Measurements from ENCODE around the gene IL25.

DNA sequence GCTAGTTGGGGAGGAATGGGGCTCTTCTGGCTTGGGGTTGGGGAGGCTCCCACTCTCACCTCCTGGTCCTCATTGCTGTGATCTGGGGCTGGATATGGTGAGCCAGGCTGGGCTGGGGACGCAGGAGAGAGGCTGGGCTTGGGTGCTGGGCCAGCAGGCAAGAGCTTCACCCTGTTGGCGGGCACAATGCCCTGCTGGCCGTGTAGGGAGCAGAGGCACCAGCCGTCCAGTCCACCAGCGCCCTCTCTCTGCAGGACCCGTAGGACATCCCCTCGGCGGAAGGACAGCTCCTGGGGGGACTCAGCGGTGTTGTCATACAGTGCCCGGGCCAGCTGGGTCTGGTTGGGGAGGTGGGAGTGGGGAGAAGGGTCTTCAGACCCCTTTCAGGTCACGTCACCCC lies 12.1 kb upstream of the IL25 start:
- TF ChIP-seq, protein P1, sequence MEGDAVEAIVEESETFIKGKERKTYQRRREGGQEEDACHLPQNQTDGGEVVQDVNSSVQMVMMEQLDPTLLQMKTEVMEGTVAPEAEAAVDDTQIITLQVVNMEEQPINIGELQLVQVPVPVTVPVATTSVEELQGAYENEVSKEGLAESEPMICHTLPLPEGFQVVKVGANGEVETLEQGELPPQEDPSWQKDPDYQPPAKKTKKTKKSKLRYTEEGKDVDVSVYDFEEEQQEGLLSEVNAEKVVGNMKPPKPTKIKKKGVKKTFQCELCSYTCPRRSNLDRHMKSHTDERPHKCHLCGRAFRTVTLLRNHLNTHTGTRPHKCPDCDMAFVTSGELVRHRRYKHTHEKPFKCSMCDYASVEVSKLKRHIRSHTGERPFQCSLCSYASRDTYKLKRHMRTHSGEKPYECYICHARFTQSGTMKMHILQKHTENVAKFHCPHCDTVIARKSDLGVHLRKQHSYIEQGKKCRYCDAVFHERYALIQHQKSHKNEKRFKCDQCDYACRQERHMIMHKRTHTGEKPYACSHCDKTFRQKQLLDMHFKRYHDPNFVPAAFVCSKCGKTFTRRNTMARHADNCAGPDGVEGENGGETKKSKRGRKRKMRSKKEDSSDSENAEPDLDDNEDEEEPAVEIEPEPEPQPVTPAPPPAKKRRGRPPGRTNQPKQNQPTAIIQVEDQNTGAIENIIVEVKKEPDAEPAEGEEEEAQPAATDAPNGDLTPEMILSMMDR (conservative IDR thresholded peaks at IDR 0.05; ENCODE audit: low read depth in 2 of 2), result peak; percentile 42 to 78
- TF ChIP-seq EZH2 (IDR thresholded peaks at IDR 0.05; ENCODE audit: low read depth, unreplicated experiment) (no peak), POLR2AphosphoS5 (IDR thresholded peaks at IDR 0.05; ENCODE audit: low read depth) (no peak)

All from GM23338 (cell line).